ENCODE data around the gene NACA2. TPM values are rescaled to one million over a fixed set of nuclear protein-coding genes. Genes with fewer than 3 reads are reported as not detected.

Gene NACA2
- total and polyA plus RNA-seq, 2 of the 13 experiments (the other 11 are each of a cell fraction or from before 2014, with no cell fraction given), result 0.21 TPM; not detected in 1

DNA sequence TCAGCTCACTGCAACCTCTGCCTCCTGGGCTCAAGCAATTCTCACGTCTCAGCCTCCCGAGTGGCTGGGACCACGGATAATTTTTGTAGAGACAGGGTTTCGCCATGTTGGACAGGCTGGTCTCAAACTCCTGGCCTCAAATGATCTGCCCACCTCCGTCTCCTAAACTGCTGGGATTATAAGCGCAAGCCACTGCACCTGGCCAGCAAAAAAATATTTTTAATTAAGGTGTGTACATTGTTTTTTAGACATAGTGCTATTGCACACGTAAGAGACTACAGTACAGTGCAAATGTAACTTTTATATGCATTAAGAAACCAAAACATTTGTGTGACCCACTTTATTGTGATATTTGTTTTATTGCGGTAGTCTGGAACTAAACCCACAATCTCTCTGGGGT is 49.0 kb downstream of the NACA2 start:
- BruUV-seq (replicated peaks), result no TSS peak
- H3K27me3 ChIP-seq (ENCODE audit: control insufficient read depth in 1 of 2, insufficient read depth in 2 of 2, low read length in 2 of 2), result no peaks in the 10 kb centered on the region
- DNase-seq (ENCODE audit: low spot score) (no peak), ATAC-seq (no peak), FAIRE-seq (no peak)
- H3K36me3 ChIP-seq (replicated peaks in 1 of 2; ENCODE audit: control insufficient read depth in 1 of 2, insufficient read depth in 2 of 2, low read length in 2 of 2), result no peaks in the 10 kb centered on the region
- H3K9me3 ChIP-seq (ENCODE audit: low read length), result peaks cover 12% of the 10 kb centered on the region
- POLR2A ChIA-PET, result no interaction called here
- H4K20me1 ChIP-seq (ENCODE audit: insufficient read depth, low read length), result no peaks in the 10 kb centered on the region
- no peaks in the 10 kb centered on the region for H3K4me1 ChIP-seq (ENCODE audit: insufficient read depth, low read length)
- H3K4me2 ChIP-seq (ENCODE audit: low read depth, low read length), result no peak overlapping the region
- no peak overlapping the region for H2AFZ ChIP-seq (ENCODE audit: low read length)
- no peak overlapping the region for H3K4me3 ChIP-seq (replicated peaks in 1 of 3; ENCODE audit: insufficient read depth in 1 of 3, low read depth in 2 of 3, low read length in 3 of 3)
- no peaks in the 10 kb centered on the region for H3K79me2 ChIP-seq (ENCODE audit: insufficient read depth, low read length)
- in situ Hi-C loops (cut with HindIII; ENCODE audit: extremely low pct_ligation_motif_present, low pct_unique_long_range_greater_than_20kb) (no loop called here), intact Hi-C loops (cut with micrococcal nuclease; ENCODE audit: unreplicated experiment) (no loop called here)
- no peak overlapping the region for H3K27ac ChIP-seq (ENCODE audit: extremely low read length, insufficient read depth, low read length)
- CTCF ChIA-PET (ENCODE audit: low intra/inter-chr PET ratio, low total read pairs), result no interaction called here
- no peak overlapping the region for H3K9ac ChIP-seq (ENCODE audit: insufficient read depth, low read depth, low read length)
- 49% methylated on average over 8 of the region's 8 CpGs for WGBS (ENCODE audit: low lambda C conversion rate)
- TF ChIP-seq ZNF432 (CRISPR knock-in tag; IDR thresholded peaks at IDR 0.05; ENCODE audit: borderline replicate concordance) (no peak), FOXO1 (CRISPR knock-in tag; IDR thresholded peaks at IDR 0.05) (no peak), RAD21 (CRISPR knock-in tag; IDR thresholded peaks at IDR 0.05) (no peak), ZNF747 (CRISPR knock-in tag; IDR thresholded peaks at IDR 0.05; ENCODE audit: borderline replicate concordance) (no peak), IKZF5 (CRISPR knock-in tag; IDR thresholded peaks at IDR 0.05) (no peak), ZSCAN31 (CRISPR knock-in tag; IDR thresholded peaks at IDR 0.05; ENCODE audit: low read depth) (no peak), AKNA (CRISPR knock-in tag; IDR thresholded peaks at IDR 0.05; ENCODE audit: borderline replicate concordance) (no peak), ZNF431 (CRISPR knock-in tag; IDR thresholded peaks at IDR 0.05; ENCODE audit: borderline replicate concordance, low read depth) (no peak), ZNF724P (CRISPR knock-in tag; IDR thresholded peaks at IDR 0.05; ENCODE audit: borderline replicate concordance) (no peak), ZNF549 (CRISPR knock-in tag; IDR thresholded peaks at IDR 0.05) (no peak), SP4 (CRISPR knock-in tag; IDR thresholded peaks at IDR 0.05) (no peak), IRF2 (CRISPR knock-in tag; IDR thresholded peaks at IDR 0.05) (no peak), ZNF225 (CRISPR knock-in tag; IDR thresholded peaks at IDR 0.05) (no peak), ZNF503 (CRISPR knock-in tag; IDR thresholded peaks at IDR 0.05) (no peak), SOX13 (IDR thresholded peaks at IDR 0.05) (no peak), SOX13 (CRISPR knock-in tag; conservative IDR thresholded peaks at IDR 0.05 in 1 of 2, IDR thresholded peaks at IDR 0.05 in 1 of 2) (no peak)
- TF ChIP-seq, protein P1, sequence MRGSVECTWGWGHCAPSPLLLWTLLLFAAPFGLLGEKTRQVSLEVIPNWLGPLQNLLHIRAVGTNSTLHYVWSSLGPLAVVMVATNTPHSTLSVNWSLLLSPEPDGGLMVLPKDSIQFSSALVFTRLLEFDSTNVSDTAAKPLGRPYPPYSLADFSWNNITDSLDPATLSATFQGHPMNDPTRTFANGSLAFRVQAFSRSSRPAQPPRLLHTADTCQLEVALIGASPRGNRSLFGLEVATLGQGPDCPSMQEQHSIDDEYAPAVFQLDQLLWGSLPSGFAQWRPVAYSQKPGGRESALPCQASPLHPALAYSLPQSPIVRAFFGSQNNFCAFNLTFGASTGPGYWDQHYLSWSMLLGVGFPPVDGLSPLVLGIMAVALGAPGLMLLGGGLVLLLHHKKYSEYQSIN (CRISPR knock-in tag; IDR thresholded peaks at IDR 0.05; ENCODE audit: borderline replicate concordance), result no peak

All from HepG2 (cell line).